GM19351 (cell line): Measurements from ENCODE around the gene LRRC47.
A peak's percentile ranks its signal among the peaks of the same experiment; 100 is the strongest.

Source experiments
- ATAC-seq: cut with Tn5 transposase; IDR thresholded peaks from one replicate; pipeline ENCODE4 v1.9.1; 2021; ENCODE audit warnings: mild to moderate bottlenecking, moderate library complexity; ENCODE audit not compliant: unreplicated experiment

Gene LRRC47

GRCh38 chr1:3796215-3797061 lies at the start of gene LRRC47:
Gene LRRC47 (minus strand): TSS chr1:3796498. CDS start chr1:3796476, 22 bp downstream.
- ATAC-seq = peak; percentile 98

GRCh38 chr1:3842912-3843311 lies 46.6 kb upstream of the LRRC47 start:
- ATAC-seq = no peak

- no peak for ATAC-seq
Observed at GRCh38 chr1:3841491-3841890, 45.2 kb upstream of the LRRC47 start.

- ATAC-seq = no peak
Observed at GRCh38 chr1:3838788-3839187, 42.5 kb upstream of the LRRC47 start.

- no peak for ATAC-seq
Observed at GRCh38 chr1:3837685-3838084, 41.4 kb upstream of the LRRC47 start.

GRCh38 chr1:3837200-3837599 lies 40.9 kb upstream of the LRRC47 start:
- ATAC-seq = no peak

- ATAC-seq = no peak
Observed at GRCh38 chr1:3836421-3836820, 40.1 kb upstream of the LRRC47 start.

GRCh38 chr1:3834701-3835100 lies 38.4 kb upstream of the LRRC47 start:
- ATAC-seq = no peak

GRCh38 chr1:3831689-3832088 lies 35.4 kb upstream of the LRRC47 start:
- no peak for ATAC-seq

GRCh38 chr1:3828391-3828790 lies 32.1 kb upstream of the LRRC47 start:
- ATAC-seq = no peak

GRCh38 chr1:3827813-3828307 lies 31.6 kb upstream of the LRRC47 start:
- no peak for ATAC-seq

GRCh38 chr1:3825356-3825755 lies 29.1 kb upstream of the LRRC47 start:
- no peak for ATAC-seq

- no peak for ATAC-seq
Observed at GRCh38 chr1:3824650-3825049, 28.4 kb upstream of the LRRC47 start.

GRCh38 chr1:3822421-3822820 lies 26.1 kb upstream of the LRRC47 start:
- ATAC-seq = no peak

- ATAC-seq = no peak
Observed at GRCh38 chr1:3821908-3822307, 25.6 kb upstream of the LRRC47 start.

- no peak for ATAC-seq
Observed at GRCh38 chr1:3821447-3821846, 25.1 kb upstream of the LRRC47 start.

- ATAC-seq = no peak
Observed at GRCh38 chr1:3821004-3821403, 24.7 kb upstream of the LRRC47 start.

- ATAC-seq = no peak
Observed at GRCh38 chr1:3820316-3820715, 24.0 kb upstream of the LRRC47 start.

- no peak for ATAC-seq
Observed at GRCh38 chr1:3819771-3820200, 23.5 kb upstream of the LRRC47 start.

GRCh38 chr1:3817821-3818597 lies 21.7 kb upstream of the LRRC47 start:
- ATAC-seq = no peak

GRCh38 chr1:3817138-3817740 lies 20.9 kb upstream of the LRRC47 start:
- ATAC-seq = no peak
